SK-N-SH (cell line): Measurements from ENCODE around the gene ANK2. TPM values are rescaled to one million over a fixed set of nuclear protein-coding genes. Genes with fewer than 3 reads are reported as not detected.

Experiments used
- CTCF ChIA-PET: fragments of 300-600, 350-600 bp; formaldehyde crosslinking; extraction: SDS; loops from one replicate; lab custom pipeline; 2021; lab: Yijun Ruan, JAX
- POLR2A ChIA-PET: fragments of 350-600 bp; sonication (Branson Sonifier 250); formaldehyde crosslinking; extraction: SDS; loops from one replicate; lab custom pipeline; 2020; ENCODE audit warnings: antibody characterized with exemption, inconsistent platforms; lab: Yijun Ruan, JAX
- DNase-seq: peaks from one replicate; pipeline ENCODE4 v3.0.0; 2012
- H2AFZ ChIP-seq: fragments of 200-600 bp; sonication (generic); 2 replicates; pipeline ENCODE4 v1.8.1; 2016; ENCODE audit warnings: antibody characterized with exemption, mild to moderate bottlenecking, low read depth
- H3F3A ChIP-seq: fragments of 200-600 bp; sonication (generic); replicated peaks from 2 replicates; pipeline ENCODE3; 2016; ENCODE audit warnings: antibody characterized with exemption, mild to moderate bottlenecking; ENCODE audit not compliant: insufficient read depth
- H3K27ac ChIP-seq, 2 experiments: fragments of 200-500 bp in 1 of 2; fragments of 200-600 bp in 1 of 2; sonication (Bioruptor generic) in 1 of 2; sonication (generic), shearing (Covaris generic) in 1 of 2; 2 replicates each; pipeline versions ENCODE4 v1.5.1 to v1.6.1; 2014 to 2016; ENCODE audit warnings: low read depth in 2 of 2, inconsistent platforms in 1 of 2, low read length in 1 of 2, mild to moderate bottlenecking in 1 of 2, mixed read lengths in 1 of 2
- H3K27me3 ChIP-seq: fragments of 200-600 bp; sonication (generic), shearing (Covaris generic); 2 replicates; pipeline ENCODE4 v1.6.1; 2016; ENCODE audit warnings: mixed run types; ENCODE audit not compliant: insufficient read depth
- H3K36me3 ChIP-seq, 2 experiments: fragments of 200-500 bp in 1 of 2; fragments of 200-600 bp in 1 of 2; sonication (Bioruptor generic) in 1 of 2; sonication (generic) in 1 of 2; replicated peaks in 1 of 2; 2 replicates each; pipeline versions ENCODE3 to v1.5.1; 2014 to 2016; ENCODE audit warnings: low read length in 1 of 2, mild to moderate bottlenecking in 1 of 2; ENCODE audit not compliant: insufficient read depth in 2 of 2, control insufficient read depth in 1 of 2
- H3K4me1 ChIP-seq, 2 experiments: fragments of 200-500 bp in 1 of 2; fragments of 200-600 bp in 1 of 2; sonication (Bioruptor generic) in 1 of 2; sonication (generic), shearing (Covaris generic) in 1 of 2; 2 replicates each; pipeline versions ENCODE4 v1.5.1 to v1.6.1; 2014 to 2016; ENCODE audit warnings: low read depth in 1 of 2, low read length in 1 of 2, mixed run types in 1 of 2; ENCODE audit not compliant: insufficient read depth in 2 of 2, control insufficient read depth in 1 of 2
- H3K4me2 ChIP-seq: fragments of 200-600 bp; sonication (generic), shearing (Covaris generic); 2 replicates; pipeline ENCODE4 v1.6.1; 2017; ENCODE audit warnings: mixed run types
- H3K4me3 ChIP-seq, 2 experiments: fragments of 200-500 bp in 1 of 2; fragments of 200-600 bp in 1 of 2; sonication (Bioruptor generic) in 1 of 2; sonication (generic), shearing (Covaris generic) in 1 of 2; 2 replicates each; pipeline versions ENCODE4 v1.5.1 to v1.8.1; 2014 to 2016; ENCODE audit warnings: low read depth in 2 of 2, inconsistent platforms in 1 of 2, low read length in 1 of 2, mild to moderate bottlenecking in 1 of 2, mixed read lengths in 1 of 2, moderate library complexity in 1 of 2
- H3K79me2 ChIP-seq: fragments of 200-600 bp; sonication (generic); 2 replicates; pipeline ENCODE4 v1.8.1; 2017; ENCODE audit warnings: mild to moderate bottlenecking; ENCODE audit not compliant: insufficient read depth
- H3K9ac ChIP-seq: fragments of 200-600 bp; sonication (generic); 2 replicates; pipeline ENCODE4 v1.6.1; 2017; ENCODE audit warnings: mixed run types
- H3K9me2 ChIP-seq: fragments of 200-600 bp; sonication (generic); 2 replicates; pipeline ENCODE4 v1.6.1; 2017; ENCODE audit warnings: mixed run types
- H3K9me3 ChIP-seq: fragments of 200-600 bp; sonication (generic); 2 replicates; pipeline ENCODE4 v1.6.1; 2017; ENCODE audit warnings: mixed run types, mild to moderate bottlenecking, moderate library complexity
- H4K20me1 ChIP-seq: fragments of 200-600 bp; sonication (generic); 2 replicates; pipeline ENCODE4 v1.6.1; 2017; ENCODE audit warnings: mild to moderate bottlenecking, mixed run types; ENCODE audit not compliant: insufficient read depth
- ELF1 ChIP-seq: IDR thresholded peaks from 2 replicates; pipeline ENCODE4 v1.4.0; 2012
- EP300 ChIP-seq, 2 experiments: IDR thresholded peaks; 2 replicates each; pipeline versions ENCODE4 v1.4.0 to v1.6.1; 2012; ENCODE audit warnings: borderline replicate concordance in 1 of 2, low read depth in 1 of 2, low read length in 1 of 2
- EZH2phosphoT487 ChIP-seq: fragments of 200-600 bp; sonication (generic); IDR thresholded peaks from 2 replicates; pipeline ENCODE4 v1.6.1; 2017; ENCODE audit warnings: low read depth, mixed run types, mild to moderate bottlenecking, antibody characterized with exemption, moderate library complexity, borderline replicate concordance
- FOSL2 ChIP-seq: IDR thresholded peaks from 2 replicates; pipeline ENCODE4 v1.4.0; 2012; ENCODE audit warnings: low read depth, mild to moderate bottlenecking, moderate library complexity, borderline replicate concordance
- GATA2 ChIP-seq: sonication (generic); formaldehyde crosslinking; IDR thresholded peaks from 2 replicates; pipeline ENCODE4 v1.5.0; 2020; ENCODE audit warnings: mild to moderate bottlenecking, missing genetic modification reagents
- JUND ChIP-seq: IDR thresholded peaks from 2 replicates; pipeline ENCODE4 v1.4.0; 2012
- MEF2A ChIP-seq: IDR thresholded peaks from 2 replicates; pipeline ENCODE4 v1.4.0; 2012; ENCODE audit warnings: low read depth, borderline replicate concordance
- MXI1 ChIP-seq: IDR thresholded peaks from 2 replicates; pipeline ENCODE4 v1.6.1; 2012; ENCODE audit warnings: mild to moderate bottlenecking, low read depth, low read length, improper control_type of control experiment
- NFIC ChIP-seq: IDR thresholded peaks from 2 replicates; pipeline ENCODE4 v1.4.0; 2012; ENCODE audit warnings: borderline replicate concordance
- POLR2AphosphoS5 ChIP-seq: IDR thresholded peaks from 2 replicates; pipeline ENCODE4 v1.6.1; 2012; ENCODE audit warnings: low read depth, low read length
- RAD21 ChIP-seq: IDR thresholded peaks from 2 replicates; pipeline ENCODE4 v1.6.1; 2012; ENCODE audit warnings: mild to moderate bottlenecking, low read length
- RCOR1 ChIP-seq: fragments of 150-350 bp; IDR thresholded peaks from 2 replicates; pipeline ENCODE4 v1.6.1; 2017; ENCODE audit warnings: antibody characterized with exemption, low read length
- RXRA ChIP-seq: IDR thresholded peaks from 2 replicates; pipeline ENCODE4 v1.4.0; 2012; ENCODE audit warnings: low read depth, mild to moderate bottlenecking, borderline replicate concordance
- TAF1 ChIP-seq: IDR thresholded peaks from 2 replicates; pipeline ENCODE4 v1.6.1; 2012; ENCODE audit warnings: low read depth, mild to moderate bottlenecking, low read length, moderate library complexity, borderline replicate concordance
- USF1 ChIP-seq: IDR thresholded peaks from 2 replicates; pipeline ENCODE4 v1.4.0; 2012; ENCODE audit warnings: low read depth, borderline replicate concordance
- USF2 ChIP-seq: fragments of 150-350 bp; IDR thresholded peaks from 2 replicates; pipeline ENCODE4 v1.6.1; 2017; ENCODE audit warnings: antibody characterized with exemption, low read length, low read depth, borderline replicate concordance
- YY1 ChIP-seq: IDR thresholded peaks from 2 replicates; pipeline ENCODE4 v1.4.0; 2012; ENCODE audit warnings: low read depth, mild to moderate bottlenecking
- WGBS: methylation state at CpG from one replicate; pipeline ENCODE4 v1.1.6; 2017; ENCODE audit warnings: low lambda C conversion rate; 5-methylcytosine and 5-hydroxymethylcytosine counted together
- polyA plus RNA-seq, 3 experiments: library from polyadenylated mRNA; depleted of rRNA; stranded (reverse); fragments of >200 nt; gene quantifications; 2 replicates each; pipeline ENCODE4 v1.2.3, GENCODE V29; 2012
- TF ChIP-seq, protein P1 (sequence below): IDR thresholded peaks from 2 replicates; pipeline ENCODE4 v1.6.1; 2012; ENCODE audit warnings: mild to moderate bottlenecking, low read depth, low read length, moderate library complexity

The ANK2 gene
- polyA plus RNA-seq, 1 of the 3 experiments (the other 2 are of a cell fraction) = 0.69 TPM

- no peaks in the 10 kb centered on the region for H3K27me3 ChIP-seq
- H3K27ac ChIP-seq = no peak overlapping the region
- TF ChIP-seq JUND = no peak
- TF ChIP-seq RAD21 = no peak
- H3K36me3 ChIP-seq = no peaks in the 10 kb centered on the region
- H3K4me1 ChIP-seq = peaks cover 0 to 14% of the 10 kb centered on the region in 2 experiments; a peak in 2 of 4 replicates
- no peak for DNase-seq
- no peaks in the 10 kb centered on the region for H4K20me1 ChIP-seq
- no peaks in the 10 kb centered on the region for H3F3A ChIP-seq
- H3K4me3 ChIP-seq = no peak overlapping the region
- H3K9me3 ChIP-seq = no peaks in the 10 kb centered on the region
- no peak overlapping the region for H3K4me2 ChIP-seq
- ChIA-PET POLR2A (no interaction called here), CTCF (interaction anchor here (0.8 to 1.8 kb wide), 3 partner anchors 14 to 328 kb away, joined by 3 to 5 read pairs (median 4); no protein-coding TSS in a partner anchor)
- no peak overlapping the region for H3K9ac ChIP-seq
- no peaks in the 10 kb centered on the region for H3K79me2 ChIP-seq
- H3K9me2 ChIP-seq = no peaks in the 10 kb centered on the region
- H2AFZ ChIP-seq = no peak overlapping the region
Measured at GRCh38 chr4:113090954-113091353, 41.5 kb downstream of the ANK2 start.

DNA sequence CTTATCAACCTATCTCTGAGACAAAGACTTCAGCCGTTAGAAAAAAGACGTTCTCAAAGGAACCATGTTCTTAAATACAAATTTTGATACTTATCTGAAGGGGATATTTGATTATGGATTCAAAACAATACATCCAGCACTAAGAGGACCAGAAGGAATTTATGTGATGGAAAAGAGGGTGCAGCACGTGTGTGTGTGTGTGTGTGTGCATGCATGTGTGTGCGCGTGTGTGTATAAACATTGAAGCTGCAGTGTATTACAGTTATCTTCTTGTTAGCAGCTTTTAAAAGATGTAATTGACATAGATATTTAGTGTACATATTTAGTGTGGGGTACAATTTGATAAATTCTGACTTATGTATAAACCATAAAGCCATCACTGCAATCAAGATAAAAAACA, 44.9 kb downstream of the ANK2 start:
- POLR2A ChIA-PET = no interaction called here
- no peaks in the 10 kb centered on the region for H3K79me2 ChIP-seq
- H3K4me2 ChIP-seq = no peak overlapping the region
- 54% methylated on average over 5 of the region's 5 CpGs for WGBS
- H3K9me2 ChIP-seq = no peaks in the 10 kb centered on the region
- H3K4me3 ChIP-seq = no peak overlapping the region
- no peaks in the 10 kb centered on the region for H3K36me3 ChIP-seq
- H2AFZ ChIP-seq = no peak overlapping the region
- H3K27me3 ChIP-seq = no peaks in the 10 kb centered on the region
- TF ChIP-seq GATA2 (CRISPR knock-in tag) (peak; percentile 27), ELF1 (no peak), JUND (no peak), POLR2AphosphoS5 (no peak), RXRA (no peak)
- TF ChIP-seq, all 33 proteins: peak for 1
- CTCF ChIA-PET = interaction anchor here (0.6 to 4.7 kb wide), 20 partner anchors 9 to 766 kb away, joined by 3 to 38 read pairs (median 5); no protein-coding TSS in a partner anchor
- Histone ChIP-seq H3K9ac (no peak overlapping the region; the same call in 1 of the 2 replicates), H3F3A (no peaks in the 10 kb centered on the region), H3K9me3 (no peaks in the 10 kb centered on the region), H3K27ac (no peak overlapping the region), H3K4me1 (peaks cover 0 to 4% of the 10 kb centered on the region in 2 experiments; a peak in 2 of 4 replicates), H4K20me1 (no peaks in the 10 kb centered on the region)
- DNase-seq = no peak

DNA sequence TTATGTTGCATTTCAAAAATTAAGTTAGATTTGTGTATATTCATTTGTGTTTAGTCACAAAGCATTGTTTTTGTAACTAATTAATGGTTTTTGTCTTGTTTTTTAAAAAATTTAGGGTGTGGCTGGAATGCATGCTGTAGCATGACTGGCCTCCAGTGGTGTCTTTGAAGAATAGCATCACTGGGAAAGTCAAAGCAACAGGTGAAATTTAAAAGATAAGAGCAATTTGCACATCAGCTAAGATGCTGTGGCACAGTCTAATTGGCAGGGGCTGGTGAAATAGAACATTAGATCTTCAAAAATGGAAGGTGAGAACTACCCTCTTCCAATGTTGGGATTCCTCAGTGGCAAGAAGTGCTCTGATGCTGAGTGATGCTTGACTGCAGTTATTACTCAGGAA, 45.3 kb downstream of the ANK2 start:
- Histone ChIP-seq H3K4me1 (peaks cover 0 to 4% of the 10 kb centered on the region in 2 experiments; a peak in 2 of 4 replicates), H3K4me2 (no peak overlapping the region), H3K27me3 (no peaks in the 10 kb centered on the region), H3K9ac (no peak overlapping the region), H3K4me3 (no peak overlapping the region), H2AFZ (no peak overlapping the region), H3F3A (no peaks in the 10 kb centered on the region), H3K9me2 (no peaks in the 10 kb centered on the region), H3K9me3 (no peaks in the 10 kb centered on the region), H3K27ac (no peak overlapping the region), H3K79me2 (no peaks in the 10 kb centered on the region), H3K36me3 (no peaks in the 10 kb centered on the region), H4K20me1 (no peaks in the 10 kb centered on the region)
- ChIA-PET CTCF (interaction anchor here (0.6 to 4.7 kb wide), 23 partner anchors 9 to 460 kb away, joined by 3 to 38 read pairs (median 4); no protein-coding TSS in a partner anchor), POLR2A (no interaction called here)
- peak; percentile 37 for DNase-seq
- no peak for TF ChIP-seq TAF1
- TF ChIP-seq RAD21 = peak; percentile 91
- no peak for TF ChIP-seq POLR2AphosphoS5
- no peak for TF ChIP-seq EZH2phosphoT487
- TF ChIP-seq, protein P1, sequence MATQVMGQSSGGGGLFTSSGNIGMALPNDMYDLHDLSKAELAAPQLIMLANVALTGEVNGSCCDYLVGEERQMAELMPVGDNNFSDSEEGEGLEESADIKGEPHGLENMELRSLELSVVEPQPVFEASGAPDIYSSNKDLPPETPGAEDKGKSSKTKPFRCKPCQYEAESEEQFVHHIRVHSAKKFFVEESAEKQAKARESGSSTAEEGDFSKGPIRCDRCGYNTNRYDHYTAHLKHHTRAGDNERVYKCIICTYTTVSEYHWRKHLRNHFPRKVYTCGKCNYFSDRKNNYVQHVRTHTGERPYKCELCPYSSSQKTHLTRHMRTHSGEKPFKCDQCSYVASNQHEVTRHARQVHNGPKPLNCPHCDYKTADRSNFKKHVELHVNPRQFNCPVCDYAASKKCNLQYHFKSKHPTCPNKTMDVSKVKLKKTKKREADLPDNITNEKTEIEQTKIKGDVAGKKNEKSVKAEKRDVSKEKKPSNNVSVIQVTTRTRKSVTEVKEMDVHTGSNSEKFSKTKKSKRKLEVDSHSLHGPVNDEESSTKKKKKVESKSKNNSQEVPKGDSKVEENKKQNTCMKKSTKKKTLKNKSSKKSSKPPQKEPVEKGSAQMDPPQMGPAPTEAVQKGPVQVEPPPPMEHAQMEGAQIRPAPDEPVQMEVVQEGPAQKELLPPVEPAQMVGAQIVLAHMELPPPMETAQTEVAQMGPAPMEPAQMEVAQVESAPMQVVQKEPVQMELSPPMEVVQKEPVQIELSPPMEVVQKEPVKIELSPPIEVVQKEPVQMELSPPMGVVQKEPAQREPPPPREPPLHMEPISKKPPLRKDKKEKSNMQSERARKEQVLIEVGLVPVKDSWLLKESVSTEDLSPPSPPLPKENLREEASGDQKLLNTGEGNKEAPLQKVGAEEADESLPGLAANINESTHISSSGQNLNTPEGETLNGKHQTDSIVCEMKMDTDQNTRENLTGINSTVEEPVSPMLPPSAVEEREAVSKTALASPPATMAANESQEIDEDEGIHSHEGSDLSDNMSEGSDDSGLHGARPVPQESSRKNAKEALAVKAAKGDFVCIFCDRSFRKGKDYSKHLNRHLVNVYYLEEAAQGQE = no peak
- TF ChIP-seq USF1 = no peak
- no peak for TF ChIP-seq MEF2A
- no peak for TF ChIP-seq ELF1
- TF ChIP-seq USF2 = no peak
- TF ChIP-seq JUND = no peak
- TF ChIP-seq EP300 (IDR thresholded peaks at IDR 0.05; ENCODE audit: borderline replicate concordance in 1 of 2, low read depth in 1 of 2, low read length in 1 of 2) = no peak
- TF ChIP-seq RCOR1 = 0 out of 2 replicates have a peak, but pooled peaks have one; percentile 42
- TF ChIP-seq YY1 = no peak
- no peak for TF ChIP-seq NFIC
- no peak for TF ChIP-seq MXI1
- no peak for TF ChIP-seq FOSL2
